ENCODE data around the gene PLEKHA4. TPM values are rescaled to one million over a fixed set of nuclear protein-coding genes. Genes with fewer than 3 reads are reported as not detected.

The PLEKHA4 gene
- polyA plus RNA-seq (2013, experiment 1 of 2), result 20.7 TPM
- polyA plus RNA-seq (2013, experiment 2 of 2), result 20.0 TPM

- H3K4me3 ChIP-seq (ENCODE audit: insufficient read depth in 1 of 2, low read depth in 1 of 2, low read length in 2 of 2), result peak within 1 kb of the TSS in 1 of 2 experiments; percentile 87
- H3K14ac ChIP-seq (ENCODE audit: low read length in 2 of 2), result peak within 1 kb of the TSS in 1 of 2 experiments; percentile 82
- H3K79me1 ChIP-seq (replicated peaks; ENCODE audit: low read length, poor library complexity, severe bottlenecking), result peaks cover 6% of the 10 kb centered on the region
- peak within 1 kb of the TSS; percentile 3 for H2AK5ac ChIP-seq (ENCODE audit: low read length, severe bottlenecking)
- H2AFZ ChIP-seq (ENCODE audit: low read depth, low read length), result peak within 1 kb of the TSS; percentile 51
- H3K4me1 ChIP-seq (ENCODE audit: control insufficient read depth, insufficient read depth, low read depth, low read length), result peaks cover 17% of the 10 kb centered on the region
- peak within 1 kb of the TSS; percentile 67 for H4K8ac ChIP-seq (ENCODE audit: low read length)
- peak; percentile 81 for DNase-seq
- peak within 1 kb of the TSS; percentile 52 to 93 for H3K4ac ChIP-seq (ENCODE audit: low read depth in 1 of 2, low read length in 2 of 2)
- H4K91ac ChIP-seq (ENCODE audit: low read length), result peak within 1 kb of the TSS; percentile 81
- WGBS, result 24% methylated on average over 11 of the region's 11 CpGs
- H3K18ac ChIP-seq (ENCODE audit: low read depth in 1 of 2, low read length in 2 of 2), result peak within 1 kb of the TSS; percentile 80 to 90
- peak within 1 kb of the TSS; percentile 64 for H3K4me2 ChIP-seq (ENCODE audit: low read length, poor library complexity, severe bottlenecking)
- H2BK12ac ChIP-seq (ENCODE audit: low read length in 2 of 2), result peak within 1 kb of the TSS; percentile 40 to 87
- peak within 1 kb of the TSS; percentile 90 for H3K9ac ChIP-seq (ENCODE audit: low read length)
- H2BK5ac ChIP-seq (ENCODE audit: low read depth, low read length, poor library complexity, severe bottlenecking), result no peak within 1 kb of the TSS
- peak within 1 kb of the TSS in 1 of 2 experiments; percentile 51 for H3K23ac ChIP-seq (ENCODE audit: low read length in 2 of 2)
- H3K27me3 ChIP-seq (ENCODE audit: control insufficient read depth in 1 of 2, insufficient read depth in 1 of 2, low read length in 2 of 2), result no peaks in the 10 kb centered on the region
- peak within 1 kb of the TSS; percentile 21 for H3K27ac ChIP-seq (ENCODE audit: low read length, poor library complexity, severe bottlenecking)
- peaks cover 13 to 22% of the 10 kb centered on the region in 2 experiments for H3K36me3 ChIP-seq (ENCODE audit: control insufficient read depth in 1 of 2, insufficient read depth in 2 of 2, low read depth in 1 of 2, low read length in 2 of 2)
- peak within 1 kb of the TSS; percentile 44 for H2BK15ac ChIP-seq (ENCODE audit: low read depth, poor library complexity, severe bottlenecking)
- no peaks in the 10 kb centered on the region for H3K9me3 ChIP-seq (ENCODE audit: control insufficient read depth, low read length)
- H2BK120ac ChIP-seq (ENCODE audit: low read depth, low read length), result peak within 1 kb of the TSS; percentile 80
Measured at GRCh38 chr19:48868114-48868886, at the start of gene PLEKHA4. PLEKHA4 (minus strand) TSS chr19:48868617; CDS start chr19:48867620, 997 bp downstream.

- Histone ChIP-seq H3K4ac (ENCODE audit: low read depth in 1 of 2, low read length in 2 of 2) (no peak overlapping the region), H3K27me3 (ENCODE audit: control insufficient read depth in 1 of 2, insufficient read depth in 1 of 2, low read length in 2 of 2) (no peaks in the 10 kb centered on the region), H3K14ac (ENCODE audit: low read length in 2 of 2) (no peak overlapping the region), H2AK5ac (ENCODE audit: low read length, severe bottlenecking) (no peak overlapping the region), H3K4me1 (ENCODE audit: control insufficient read depth, insufficient read depth, low read depth, low read length) (no peaks in the 10 kb centered on the region), H3K9me3 (ENCODE audit: control insufficient read depth, low read length) (no peaks in the 10 kb centered on the region), H2AFZ (ENCODE audit: low read depth, low read length) (no peak overlapping the region), H3K27ac (ENCODE audit: low read length, poor library complexity, severe bottlenecking) (no peak overlapping the region), H3K23ac (ENCODE audit: low read length in 2 of 2) (no peak overlapping the region), H2BK5ac (ENCODE audit: low read depth, low read length, poor library complexity, severe bottlenecking) (no peak overlapping the region), H3K4me3 (ENCODE audit: insufficient read depth in 1 of 2, low read depth in 1 of 2, low read length in 2 of 2) (no peak overlapping the region), H2BK15ac (ENCODE audit: low read depth, poor library complexity, severe bottlenecking) (no peak overlapping the region), H2BK12ac (ENCODE audit: low read length in 2 of 2) (no peak overlapping the region), H3K18ac (ENCODE audit: low read depth in 1 of 2, low read length in 2 of 2) (no peak overlapping the region), H3K36me3 (ENCODE audit: control insufficient read depth in 1 of 2, insufficient read depth in 2 of 2, low read depth in 1 of 2, low read length in 2 of 2) (peaks cover 78 to 80% of the 10 kb centered on the region in 2 experiments), H4K8ac (ENCODE audit: low read length) (no peak overlapping the region), H3K9ac (ENCODE audit: low read length) (no peak overlapping the region), H3K4me2 (ENCODE audit: low read length, poor library complexity, severe bottlenecking) (no peak overlapping the region), H2BK120ac (ENCODE audit: low read depth, low read length) (no peak overlapping the region), H3K79me1 (replicated peaks; ENCODE audit: low read length, poor library complexity, severe bottlenecking) (peaks cover 4% of the 10 kb centered on the region), H4K91ac (ENCODE audit: low read length) (peak overlapping the region; percentile 44)
- WGBS, result 83% methylated on average over 6 of the region's 6 CpGs
- no peak for DNase-seq
Measured at GRCh38 chr19:48918071-48918470, 49.7 kb upstream of the PLEKHA4 start.

- Histone ChIP-seq H3K36me3 (ENCODE audit: control insufficient read depth in 1 of 2, insufficient read depth in 2 of 2, low read depth in 1 of 2, low read length in 2 of 2) (peaks cover 76 to 85% of the 10 kb centered on the region in 2 experiments), H2BK5ac (ENCODE audit: low read depth, low read length, poor library complexity, severe bottlenecking) (no peak overlapping the region), H3K4me3 (ENCODE audit: insufficient read depth in 1 of 2, low read depth in 1 of 2, low read length in 2 of 2) (no peak overlapping the region), H3K4me1 (ENCODE audit: control insufficient read depth, insufficient read depth, low read depth, low read length) (no peaks in the 10 kb centered on the region), H3K14ac (ENCODE audit: low read length in 2 of 2) (no peak overlapping the region), H3K9ac (ENCODE audit: low read length) (no peak overlapping the region), H2AK5ac (ENCODE audit: low read length, severe bottlenecking) (no peak overlapping the region), H3K23ac (ENCODE audit: low read length in 2 of 2) (no peak overlapping the region), H3K27me3 (ENCODE audit: control insufficient read depth in 1 of 2, insufficient read depth in 1 of 2, low read length in 2 of 2) (no peaks in the 10 kb centered on the region), H2BK15ac (ENCODE audit: low read depth, poor library complexity, severe bottlenecking) (no peak overlapping the region), H2BK12ac (ENCODE audit: low read length in 2 of 2) (no peak overlapping the region), H3K79me1 (replicated peaks; ENCODE audit: low read length, poor library complexity, severe bottlenecking) (peaks cover 7% of the 10 kb centered on the region), H3K18ac (ENCODE audit: low read depth in 1 of 2, low read length in 2 of 2) (no peak overlapping the region), H3K27ac (ENCODE audit: low read length, poor library complexity, severe bottlenecking) (no peak overlapping the region), H2AFZ (ENCODE audit: low read depth, low read length) (no peak overlapping the region), H2BK120ac (ENCODE audit: low read depth, low read length) (no peak overlapping the region), H4K8ac (ENCODE audit: low read length) (no peak overlapping the region), H3K4me2 (ENCODE audit: low read length, poor library complexity, severe bottlenecking) (no peak overlapping the region), H4K91ac (ENCODE audit: low read length) (no peak overlapping the region), H3K9me3 (ENCODE audit: control insufficient read depth, low read length) (no peaks in the 10 kb centered on the region), H3K4ac (ENCODE audit: low read depth in 1 of 2, low read length in 2 of 2) (no peak overlapping the region)
- WGBS, result 96% methylated on average over 3 of the region's 8 CpGs
- no peak for DNase-seq
Measured at GRCh38 chr19:48915757-48916156, 47.3 kb upstream of the PLEKHA4 start.

- Histone ChIP-seq H2AFZ (ENCODE audit: low read depth, low read length) (no peak overlapping the region), H3K4me3 (ENCODE audit: insufficient read depth in 1 of 2, low read depth in 1 of 2, low read length in 2 of 2) (no peak overlapping the region), H3K27me3 (ENCODE audit: control insufficient read depth in 1 of 2, insufficient read depth in 1 of 2, low read length in 2 of 2) (no peaks in the 10 kb centered on the region), H3K4ac (ENCODE audit: low read depth in 1 of 2, low read length in 2 of 2) (no peak overlapping the region), H3K9ac (ENCODE audit: low read length) (no peak overlapping the region), H3K27ac (ENCODE audit: low read length, poor library complexity, severe bottlenecking) (no peak overlapping the region), H3K79me1 (replicated peaks; ENCODE audit: low read length, poor library complexity, severe bottlenecking) (peaks cover 7% of the 10 kb centered on the region), H2BK15ac (ENCODE audit: low read depth, poor library complexity, severe bottlenecking) (no peak overlapping the region), H2BK12ac (ENCODE audit: low read length in 2 of 2) (no peak overlapping the region), H4K91ac (ENCODE audit: low read length) (no peak overlapping the region), H3K9me3 (ENCODE audit: control insufficient read depth, low read length) (no peaks in the 10 kb centered on the region), H3K14ac (ENCODE audit: low read length in 2 of 2) (no peak overlapping the region), H2BK5ac (ENCODE audit: low read depth, low read length, poor library complexity, severe bottlenecking) (no peak overlapping the region), H2BK120ac (ENCODE audit: low read depth, low read length) (no peak overlapping the region), H3K23ac (ENCODE audit: low read length in 2 of 2) (no peak overlapping the region), H4K8ac (ENCODE audit: low read length) (no peak overlapping the region), H3K4me2 (ENCODE audit: low read length, poor library complexity, severe bottlenecking) (no peak overlapping the region), H3K18ac (ENCODE audit: low read depth in 1 of 2, low read length in 2 of 2) (no peak overlapping the region), H3K36me3 (ENCODE audit: control insufficient read depth in 1 of 2, insufficient read depth in 2 of 2, low read depth in 1 of 2, low read length in 2 of 2) (peaks cover 81 to 86% of the 10 kb centered on the region in 2 experiments), H3K4me1 (ENCODE audit: control insufficient read depth, insufficient read depth, low read depth, low read length) (no peaks in the 10 kb centered on the region), H2AK5ac (ENCODE audit: low read length, severe bottlenecking) (no peak overlapping the region)
- no peak for DNase-seq
- WGBS, result 97% methylated on average over 8 of the region's 8 CpGs
Measured at GRCh38 chr19:48914181-48914580, 45.8 kb upstream of the PLEKHA4 start.

All from mesenchymal stem cell (in vitro differentiated cells and primary cell).